Measurements from ENCODE around the gene FAM200C.
"Not testable (repeated sequence)": the region's sequence is repeated elsewhere in the genome, so short reads cannot be mapped to it uniquely, and the experiment has no call there.

The FAM200C gene

GRCh38 chr5:160399402-160400353 lies at the start of gene FAM200C:
FAM200C (minus strand) TSS chr5:160400054; CDS start chr5:160395490, 4,564 bp downstream.
- DNase-seq, result peak; percentile 96

- DNase-seq, result no peak
Observed at GRCh38 chr5:160449458-160449857, 49.6 kb upstream of the FAM200C start.

- DNase-seq, result no peak
Observed at GRCh38 chr5:160448886-160449285, 49.0 kb upstream of the FAM200C start.

- DNase-seq, result no peak
Observed at GRCh38 chr5:160445751-160446150, 45.9 kb upstream of the FAM200C start.

GRCh38 chr5:160445132-160445531 lies 45.3 kb upstream of the FAM200C start:
- no peak for DNase-seq

- DNase-seq, result no peak
Observed at GRCh38 chr5:160444407-160444806, 44.6 kb upstream of the FAM200C start.

GRCh38 chr5:160442824-160443431 lies 43.1 kb upstream of the FAM200C start:
- no peak for DNase-seq

GRCh38 chr5:160441311-160441781 lies 41.5 kb upstream of the FAM200C start:
- DNase-seq, result no peak

- DNase-seq, result peak; percentile 77
Observed at GRCh38 chr5:160439205-160439600, 39.3 kb upstream of the FAM200C start.

- peak; percentile 81 for DNase-seq
Observed at GRCh38 chr5:160438316-160439204, 38.7 kb upstream of the FAM200C start.

GRCh38 chr5:160437271-160437670 lies 37.4 kb upstream of the FAM200C start:
- DNase-seq, result no peak

- DNase-seq, result not testable (repeated sequence)
Observed at GRCh38 chr5:160436661-160437060, 36.8 kb upstream of the FAM200C start.

GRCh38 chr5:160436017-160436416 lies 36.2 kb upstream of the FAM200C start:
- no peak for DNase-seq

- no peak for DNase-seq
Observed at GRCh38 chr5:160435532-160435931, 35.7 kb upstream of the FAM200C start.

- DNase-seq, result peak; percentile 77
Observed at GRCh38 chr5:160434022-160434531, 34.2 kb upstream of the FAM200C start.

- no peak for DNase-seq
Observed at GRCh38 chr5:160432787-160433186, 32.9 kb upstream of the FAM200C start.

GRCh38 chr5:160432196-160432595 lies 32.3 kb upstream of the FAM200C start:
- DNase-seq, result no peak

GRCh38 chr5:160427607-160428006 lies 27.8 kb upstream of the FAM200C start:
- DNase-seq, result no peak

- DNase-seq, result peak; percentile 89
Observed at GRCh38 chr5:160423099-160423498, 23.2 kb upstream of the FAM200C start.

GRCh38 chr5:160421625-160422258 lies 21.9 kb upstream of the FAM200C start, which contains the start of gene PTTG1:
PTTG1 (plus strand) TSS chr5:160421855; CDS start chr5:160422313, 458 bp downstream.
- DNase-seq, result peak; percentile 99

- no peak for DNase-seq
Observed at GRCh38 chr5:160420331-160420610, 20.4 kb upstream of the FAM200C start.
